Measurements from ENCODE around the gene DNAH8. TPM values are rescaled to one million over a fixed set of nuclear protein-coding genes. Genes with fewer than 3 reads are reported as not detected.

The DNAH8 gene, protein sequence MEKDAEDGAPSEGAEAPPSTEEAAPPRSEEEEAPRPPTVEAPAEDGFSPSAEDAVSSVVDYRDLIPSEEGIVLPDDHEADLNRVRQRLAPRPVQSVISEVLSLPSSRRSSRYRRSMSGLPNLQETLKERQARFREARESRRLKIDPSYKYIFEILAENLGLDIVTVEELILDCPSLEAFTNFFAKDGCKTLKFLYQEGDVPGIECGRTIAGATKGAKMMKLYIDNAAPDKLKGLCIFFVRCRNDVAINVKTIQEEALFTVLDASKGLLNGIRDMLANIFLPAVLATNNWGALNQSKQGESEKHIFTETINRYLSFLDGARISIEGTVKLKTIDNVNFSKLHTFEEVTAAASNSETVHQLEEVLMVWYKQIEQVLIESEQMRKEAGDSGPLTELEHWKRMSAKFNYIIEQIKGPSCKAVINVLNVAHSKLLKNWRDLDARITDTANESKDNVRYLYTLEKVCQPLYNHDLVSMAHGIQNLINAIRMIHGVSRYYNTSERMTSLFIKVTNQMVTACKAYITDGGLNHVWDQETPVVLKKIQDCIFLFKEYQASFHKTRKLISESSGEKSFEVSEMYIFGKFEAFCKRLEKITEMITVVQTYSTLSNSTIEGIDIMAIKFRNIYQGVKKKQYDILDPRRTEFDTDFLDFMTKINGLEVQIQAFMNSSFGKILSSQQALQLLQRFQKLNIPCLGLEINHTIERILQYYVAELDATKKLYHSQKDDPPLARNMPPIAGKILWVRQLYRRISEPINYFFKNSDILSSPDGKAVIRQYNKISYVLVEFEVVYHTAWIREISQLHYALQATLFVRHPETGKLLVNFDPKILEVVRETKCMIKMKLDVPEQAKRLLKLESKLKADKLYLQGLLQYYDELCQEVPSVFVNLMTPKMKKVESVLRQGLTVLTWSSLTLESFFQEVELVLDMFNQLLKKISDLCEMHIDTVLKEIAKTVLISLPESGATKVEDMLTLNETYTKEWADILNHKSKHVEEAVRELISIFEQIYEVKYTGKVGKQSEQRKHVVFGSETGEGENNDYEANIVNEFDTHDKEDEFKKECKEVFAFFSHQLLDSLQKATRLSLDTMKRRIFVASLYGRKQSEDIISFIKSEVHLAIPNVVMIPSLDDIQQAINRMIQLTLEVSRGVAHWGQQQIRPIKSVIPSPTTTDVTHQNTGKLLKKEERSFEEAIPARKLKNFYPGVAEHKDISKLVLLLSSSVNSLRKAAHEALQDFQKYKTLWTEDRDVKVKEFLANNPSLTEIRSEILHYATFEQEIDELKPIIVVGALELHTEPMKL (N-terminal part only)
- total RNA-seq (2022; extraction: Qiagen RNA extraction) = not detected in 5 replicates

DNA sequence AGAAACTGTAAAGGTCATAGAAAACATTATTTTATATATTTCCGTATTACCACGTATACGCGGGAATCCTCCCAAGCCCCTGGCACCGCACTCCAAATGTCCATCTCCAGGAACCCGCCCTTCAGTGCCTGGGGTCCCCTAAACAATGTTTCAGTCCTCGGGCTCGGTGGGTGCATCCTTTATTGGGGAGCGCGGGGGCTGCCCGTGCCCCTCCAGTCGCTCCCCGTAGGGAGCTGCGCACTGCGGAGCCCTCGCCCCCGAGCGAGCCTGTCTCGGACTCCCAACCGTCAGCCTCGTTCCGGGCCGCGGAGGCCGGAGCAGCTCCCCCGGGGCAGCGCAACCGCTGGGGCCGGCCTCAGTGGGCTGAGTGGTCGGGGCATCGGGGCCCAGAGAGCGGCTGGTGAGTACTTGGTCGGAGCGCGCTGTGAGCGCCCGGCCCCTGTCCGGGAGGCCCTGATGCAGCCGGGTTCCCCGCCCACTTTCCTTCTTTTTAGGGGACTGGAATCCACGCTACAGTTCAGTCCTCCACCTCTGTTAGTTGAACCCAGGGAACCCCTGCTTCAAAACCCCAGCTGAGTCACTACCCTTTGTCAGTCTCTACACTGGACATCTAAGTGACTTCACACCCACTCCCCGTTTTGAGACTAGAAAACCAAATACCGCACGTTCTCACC lies at the start of gene DNAH8:
Gene DNAH8 (plus strand): TSS at position 296 of the 674 bp plus-strand sequence. CDS start 7,499 bp downstream, outside the sequence.

DNA sequence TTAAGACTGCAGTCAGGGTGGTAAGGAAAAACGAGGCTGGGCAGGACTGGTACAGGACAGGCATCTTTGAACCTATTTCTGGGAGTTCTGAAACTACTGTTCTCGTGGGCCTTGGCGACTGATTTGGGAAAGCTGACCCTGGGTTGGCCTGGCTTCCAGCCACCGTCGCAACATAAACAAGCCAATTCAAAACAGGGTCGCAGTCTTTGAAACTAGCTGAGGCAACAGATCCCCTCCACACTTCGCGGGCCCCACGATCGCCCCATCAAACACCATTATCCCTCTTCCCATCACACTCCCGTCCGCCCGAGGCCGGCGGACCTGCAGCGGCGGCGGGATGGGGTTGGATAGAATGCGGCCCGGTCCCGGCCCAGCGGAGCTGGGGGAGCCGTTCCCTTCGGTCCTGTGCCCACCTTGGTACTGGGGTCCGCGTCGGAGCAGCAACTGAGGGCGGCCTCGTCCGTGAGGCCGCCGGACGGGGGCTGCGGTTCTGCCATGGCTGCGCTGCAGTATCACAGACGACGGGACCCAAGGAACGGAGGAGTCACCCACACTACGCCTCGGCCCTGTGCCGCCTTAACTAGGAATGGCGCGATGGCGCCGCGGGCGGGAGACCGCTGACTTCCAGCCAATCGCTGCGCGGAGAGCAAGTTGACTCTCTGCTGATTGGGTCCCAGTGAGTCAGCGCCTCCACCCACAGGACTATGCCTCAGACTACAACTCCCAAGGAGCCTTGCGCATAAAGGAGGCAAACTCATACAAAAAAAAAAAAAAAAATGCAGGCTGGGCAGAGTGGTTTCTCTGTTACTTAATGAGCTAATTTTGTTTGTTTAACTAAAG lies 12.3 kb upstream of the DNAH8 start, which contains the start of gene GLO1:
Gene GLO1 (minus strand): TSS at position 588 of the 840 bp plus-strand sequence. CDS start 91 bp downstream, at position 497.

DNA sequence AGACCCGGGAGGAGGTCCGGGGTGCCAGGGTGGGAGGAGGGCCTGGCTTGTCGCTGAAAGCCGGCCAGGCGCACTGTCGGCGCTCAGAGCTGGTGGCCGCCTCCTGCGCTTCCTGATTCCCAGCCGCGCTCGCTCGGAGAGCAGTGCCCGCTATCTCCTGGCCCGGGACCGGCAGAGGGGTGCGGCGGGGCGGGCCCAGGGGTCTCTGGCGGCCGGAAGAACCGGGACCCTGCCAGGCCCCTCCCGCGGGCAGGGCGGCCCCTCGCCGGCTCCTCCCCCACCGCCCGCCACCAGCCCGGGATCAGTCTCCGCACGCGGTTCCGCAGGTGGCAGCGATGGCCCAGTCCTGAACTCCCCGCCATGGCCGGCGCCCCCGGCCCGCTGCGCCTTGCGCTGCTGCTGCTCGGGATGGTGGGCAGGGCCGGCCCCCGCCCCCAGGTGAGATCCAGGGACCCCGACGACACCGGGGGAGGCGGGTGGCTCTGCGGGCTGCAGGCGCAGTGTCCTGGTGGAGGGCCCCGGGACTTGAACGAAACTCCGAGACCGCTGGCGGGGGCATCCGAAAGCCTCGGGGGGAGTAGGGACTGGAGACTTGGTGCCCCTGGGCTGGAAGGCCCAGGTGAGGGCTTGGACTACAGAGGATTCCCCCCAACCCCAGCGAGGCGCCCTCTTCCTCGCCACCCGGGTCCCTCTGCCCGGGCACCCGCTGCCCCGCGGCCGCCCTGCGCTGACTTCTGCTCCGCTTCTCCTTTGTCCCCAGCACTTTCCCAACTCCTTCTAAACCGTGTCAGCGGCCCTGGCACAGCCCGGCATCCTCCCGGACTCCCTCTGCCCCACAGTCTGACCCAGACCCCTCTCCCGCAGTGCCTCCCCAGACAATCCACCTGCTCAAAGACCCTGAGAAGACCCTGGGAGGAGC lies 333.6 kb downstream of the DNAH8 start, which contains the start of gene GLP1R:
Gene GLP1R (plus strand): TSS at position 301 of the 919 bp plus-strand sequence. CDS start 60 bp downstream, at position 361.

Other genes with a start within 250 kb of the DNAH8 start
- gene BTBD9, start 75.4 kb upstream of the DNAH8 start, total RNA-seq (2022; extraction: Qiagen RNA extraction) = 2.1 to 2.8 TPM (median 2.5 TPM) in 5 replicates
- 87.0 to 99.5 TPM (median 95.4 TPM) in 5 replicates for gene GLO1, start 12.2 kb upstream of the DNAH8 start, total RNA-seq (2022; extraction: Qiagen RNA extraction)